Transverse colon (tissue), 4 donors: ENCODE results near the gene CENPS. TPM values are rescaled to one million over a fixed set of nuclear protein-coding genes. Genes with fewer than 3 reads are reported as not detected.
"Not testable (repeated sequence)": the region's sequence is repeated elsewhere in the genome, so short reads cannot be mapped to it uniquely, and the experiment has no call there.

Experiments used
- DNase-seq: peaks from one replicate; pipeline ENCODE4 v3.0.0-alpha.2; 2019
- H3K27ac ChIP-seq, 4 donors: fragments of 200-600 bp; sonication (generic); 2 replicates each; pipeline ENCODE4 v1.5.1; 2016 to 2018; ENCODE audit warnings: inconsistent platforms in 4 of 4
- H3K27me3 ChIP-seq: fragments of 200-600 bp; sonication (generic); 2 replicates; pipeline ENCODE4 v1.5.1; 2017; ENCODE audit warnings: inconsistent platforms
- H3K36me3 ChIP-seq, 4 donors: fragments of 200-600 bp; sonication (generic); 2 replicates each; pipeline ENCODE4 v1.5.1; 2017 to 2019; ENCODE audit warnings: inconsistent platforms in 4 of 4
- H3K4me1 ChIP-seq, 4 donors: fragments of 200-600 bp; sonication (generic); 2 replicates each; pipeline ENCODE4 v1.5.1; 2017 to 2020; ENCODE audit warnings: inconsistent platforms in 4 of 4
- H3K4me3 ChIP-seq, 4 donors: fragments of 200-600 bp; sonication (generic); 1 replicate in 1 of 4; 2 replicates in 3 of 4; pipeline versions ENCODE4 v1.5.1 to v1.6.1; 2017 to 2019; ENCODE audit warnings: inconsistent platforms in 4 of 4
- H3K9me3 ChIP-seq, 2 donors: fragments of 200-600 bp; sonication (generic); 2 replicates each; pipeline ENCODE4 v1.5.1; 2017 to 2019; ENCODE audit warnings: inconsistent platforms in 2 of 2
- EP300 ChIP-seq: sonication (generic); formaldehyde crosslinking; IDR thresholded peaks from one replicate; pipeline ENCODE4 v1.6.1; 2017; ENCODE audit warnings: antibody characterized with exemption, low read depth
- POLR2A ChIP-seq: fragments of 450-650 bp; IDR thresholded peaks from one replicate; pipeline ENCODE4 v1.6.1; 2016; ENCODE audit warnings: antibody characterized with exemption, mild to moderate bottlenecking, moderate library complexity
- POLR2AphosphoS5 ChIP-seq, 3 donors: sonication (generic); formaldehyde crosslinking; IDR thresholded peaks; one replicate each; pipeline ENCODE4 v1.6.1; 2016; ENCODE audit warnings: antibody characterized with exemption in 3 of 3
- WGBS, 2 donors: methylation state at CpG; one replicate each; pipeline ENCODE4 v1.1.5; 2018; ENCODE audit warnings: low coverage in 1 of 2; 5-methylcytosine and 5-hydroxymethylcytosine counted together
- in situ Hi-C, 4 donors: fragments of 200-750 bp; cut with MboI; loops; one replicate each; pipeline versions ENCODE4 v1.15.0 to v1.15.1; 2017; ENCODE audit warnings: low sequenced_read_pairs in 3 of 4, low pct_ligation_motif_present in 1 of 4, low pct_unique_long_range_greater_than_20kb in 1 of 4
- intact Hi-C: fragments of 100-400 bp; cut with DNase I; formaldehyde crosslinking; loops from one replicate; pipeline ENCODE4 v1.15.1; 2023; ENCODE audit warnings: low total_unique reads
- total RNA-seq, 4 donors: library from RNA; depleted of rRNA; stranded (reverse); fragments of >200 nt; gene quantifications; one replicate each; pipeline ENCODE4 v1.1.0, GENCODE V29; 2016
- TF ChIP-seq, protein P1 (sequence below), 5 experiments: fragments of 200-600 bp in 3 of 5; fragments of 450-650 bp in 2 of 5; sonication (generic) in 3 of 5; IDR thresholded peaks; 1 replicate in 2 of 5; 2 replicates in 3 of 5; pipeline ENCODE4 v1.5.1; 2016 to 2017; ENCODE audit warnings: antibody characterized with exemption in 5 of 5, inconsistent platforms in 3 of 5, mild to moderate bottlenecking in 2 of 5, moderate library complexity in 1 of 5

The CENPS gene
- total RNA-seq, 4 donors from 2014 or later: 6.8 to 8.2 TPM; not detected in 2

DNA sequence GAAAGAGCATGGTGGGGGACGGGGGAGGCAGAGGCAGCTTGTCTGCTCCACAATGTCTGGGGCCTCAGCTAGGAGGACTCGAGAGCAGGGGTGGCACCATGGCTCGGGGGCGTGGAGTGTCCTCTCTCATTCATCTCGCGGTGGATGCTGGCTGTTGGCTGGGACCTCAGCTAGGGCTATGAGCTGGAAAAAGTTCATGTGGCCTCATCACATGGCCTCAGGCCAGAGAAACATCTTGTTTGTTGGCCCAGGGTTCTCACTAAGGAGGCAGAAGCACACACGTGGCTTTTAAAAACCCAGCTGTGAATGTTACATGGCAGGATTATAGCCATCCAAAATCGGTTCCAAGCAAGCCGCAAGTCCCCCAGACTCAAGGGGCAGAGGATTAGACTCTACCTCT, 6.2 kb upstream of the CENPS start:
- WGBS, 2 donors: 70% methylated on average over 9 of the region's 9 CpGs; no CpG with 5 or more reads in 1 of the 2 donors
- Histone ChIP-seq H3K4me1 (no peaks in the 10 kb centered on the region), H3K27ac (no peak overlapping the region), H3K27me3 (no peaks in the 10 kb centered on the region), H3K36me3 (peaks cover 0 to 12% (median 5%) of the 10 kb centered on the region in 4 donors), H3K9me3 (no peaks in the 10 kb centered on the region), H3K4me3 (no peak overlapping the region)
- TF ChIP-seq EP300: no peak
- TF ChIP-seq POLR2AphosphoS5 (IDR thresholded peaks at IDR 0.05): no peak
- no peak for TF ChIP-seq POLR2A
- DNase-seq: peak; percentile 13
- intact Hi-C loops: no loop called here
- in situ Hi-C loops: loop anchor here in 1 of 4 donors (10.0 kb wide), 1 partner anchor 49 kb away; no protein-coding TSS in a partner anchor

DNA sequence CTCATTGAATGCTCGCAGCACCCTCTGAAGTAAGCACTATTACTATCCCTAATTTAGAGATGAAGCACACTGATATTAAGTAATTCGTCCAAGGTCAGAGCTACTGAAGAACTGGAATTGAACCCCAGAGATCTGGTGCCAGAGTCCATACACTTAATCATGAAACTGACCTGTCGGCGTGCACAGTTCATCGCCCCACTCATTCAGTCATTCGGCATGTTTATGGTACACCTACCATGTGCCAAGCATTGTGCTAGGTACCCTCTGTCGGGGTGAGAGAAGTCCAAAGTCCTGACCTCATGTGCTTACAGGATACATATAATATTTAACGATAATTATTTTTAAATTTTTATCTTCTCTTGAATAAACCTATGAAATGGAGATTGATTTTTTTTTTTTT, 5.6 kb upstream of the CENPS start:
- TF ChIP-seq EP300: no peak
- no peak for TF ChIP-seq POLR2AphosphoS5 (IDR thresholded peaks at IDR 0.05)
- TF ChIP-seq, protein P1, sequence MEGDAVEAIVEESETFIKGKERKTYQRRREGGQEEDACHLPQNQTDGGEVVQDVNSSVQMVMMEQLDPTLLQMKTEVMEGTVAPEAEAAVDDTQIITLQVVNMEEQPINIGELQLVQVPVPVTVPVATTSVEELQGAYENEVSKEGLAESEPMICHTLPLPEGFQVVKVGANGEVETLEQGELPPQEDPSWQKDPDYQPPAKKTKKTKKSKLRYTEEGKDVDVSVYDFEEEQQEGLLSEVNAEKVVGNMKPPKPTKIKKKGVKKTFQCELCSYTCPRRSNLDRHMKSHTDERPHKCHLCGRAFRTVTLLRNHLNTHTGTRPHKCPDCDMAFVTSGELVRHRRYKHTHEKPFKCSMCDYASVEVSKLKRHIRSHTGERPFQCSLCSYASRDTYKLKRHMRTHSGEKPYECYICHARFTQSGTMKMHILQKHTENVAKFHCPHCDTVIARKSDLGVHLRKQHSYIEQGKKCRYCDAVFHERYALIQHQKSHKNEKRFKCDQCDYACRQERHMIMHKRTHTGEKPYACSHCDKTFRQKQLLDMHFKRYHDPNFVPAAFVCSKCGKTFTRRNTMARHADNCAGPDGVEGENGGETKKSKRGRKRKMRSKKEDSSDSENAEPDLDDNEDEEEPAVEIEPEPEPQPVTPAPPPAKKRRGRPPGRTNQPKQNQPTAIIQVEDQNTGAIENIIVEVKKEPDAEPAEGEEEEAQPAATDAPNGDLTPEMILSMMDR (IDR thresholded peaks at IDR 0.05): no peak
- TF ChIP-seq POLR2A: no peak
- DNase-seq: no peak
- intact Hi-C loops (loop anchor here (5.0 kb wide), 1 partner anchor 47 kb away; no protein-coding TSS in a partner anchor), in situ Hi-C loops (loop anchor here in 1 of 4 donors (10.0 kb wide), 1 partner anchor 50 kb away; no protein-coding TSS in a partner anchor)
- H3K4me3 ChIP-seq: no peak overlapping the region
- H3K27ac ChIP-seq: no peak overlapping the region
- H3K36me3 ChIP-seq: peaks cover 0 to 5% (median 2%) of the 10 kb centered on the region in 4 donors
- 58 to 88% methylated on average over 2 to 8 of the region's 8 CpGs for WGBS, 2 donors
- peaks cover 0 to 3% (median under 1%) of the 10 kb centered on the region in 4 donors for H3K4me1 ChIP-seq
- no peaks in the 10 kb centered on the region for H3K27me3 ChIP-seq
- no peaks in the 10 kb centered on the region for H3K9me3 ChIP-seq

DNA sequence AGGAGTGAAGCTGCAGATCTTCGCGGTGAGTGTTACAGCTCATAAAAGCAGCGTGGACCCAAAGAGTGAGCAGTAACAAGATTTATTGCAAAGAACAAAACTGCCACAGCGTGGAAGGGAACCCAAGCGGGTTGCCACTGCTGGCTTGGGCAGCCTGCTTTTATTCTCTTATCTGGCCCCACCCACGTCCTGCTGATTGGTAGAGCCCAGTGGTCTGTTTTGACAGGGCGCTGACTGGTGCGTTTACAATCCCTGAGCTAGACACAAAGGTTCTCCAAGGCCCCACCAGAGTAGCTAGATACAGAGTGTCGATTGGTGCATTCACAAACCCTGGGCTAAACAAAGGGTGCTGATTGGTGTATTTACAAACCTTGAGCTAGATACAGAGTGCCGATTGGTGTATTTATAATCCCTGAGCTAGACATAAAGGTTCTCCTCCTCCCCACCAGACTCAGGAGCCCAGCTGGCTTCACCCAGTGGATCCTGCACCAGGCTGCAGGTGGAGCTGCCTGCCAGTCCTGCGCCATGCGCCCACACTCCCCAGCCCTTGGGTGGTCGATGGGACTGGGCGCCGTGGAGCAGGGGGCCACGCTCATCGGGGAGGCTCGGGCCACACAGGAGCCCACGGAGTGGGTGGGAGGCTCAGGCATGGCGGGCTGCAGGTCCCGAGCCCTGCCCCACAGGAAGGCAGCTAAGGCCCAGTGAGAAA, 4.3 kb upstream of the CENPS start:
- not testable (repeated sequence) for DNase-seq, H3K4me3 ChIP-seq, H3K4me1 ChIP-seq, H3K27ac ChIP-seq, H3K36me3 ChIP-seq, H3K9me3 ChIP-seq, H3K27me3 ChIP-seq
- peak; percentile 15 for TF ChIP-seq POLR2A
- TF ChIP-seq POLR2AphosphoS5 (IDR thresholded peaks at IDR 0.05): peak in 1 of 3 donors; percentile 12
- intact Hi-C loops (loop anchor here (5.0 kb wide), 1 partner anchor 49 kb away; no protein-coding TSS in a partner anchor), in situ Hi-C loops (loop anchor here in 1 of 4 donors (10.0 kb wide), 1 partner anchor 51 kb away; no protein-coding TSS in a partner anchor)
- 70% methylated on average over 14 of the region's 21 CpGs; no CpG with 5 or more reads in 1 of the 2 donors for WGBS, 2 donors

DNA sequence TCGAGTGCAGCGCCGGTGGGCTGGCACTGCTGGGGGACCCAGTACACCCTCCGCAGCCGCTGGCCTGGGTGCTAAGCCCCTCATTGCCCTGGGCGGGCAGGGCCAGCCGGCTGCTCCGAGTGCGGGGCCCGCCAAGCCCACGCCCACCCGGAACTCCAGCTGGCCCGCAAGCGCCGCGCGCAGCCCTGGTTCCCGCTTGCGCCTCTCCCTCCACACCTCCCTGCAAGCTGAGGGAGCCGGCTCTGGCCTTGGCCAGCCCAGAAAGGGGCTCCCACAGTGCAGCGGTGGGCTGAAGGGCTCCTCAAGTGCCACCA, 3.7 kb upstream of the CENPS start:
- intact Hi-C loops: loop anchor here (5.0 kb wide), 1 partner anchor 49 kb away; no protein-coding TSS in a partner anchor

DNA sequence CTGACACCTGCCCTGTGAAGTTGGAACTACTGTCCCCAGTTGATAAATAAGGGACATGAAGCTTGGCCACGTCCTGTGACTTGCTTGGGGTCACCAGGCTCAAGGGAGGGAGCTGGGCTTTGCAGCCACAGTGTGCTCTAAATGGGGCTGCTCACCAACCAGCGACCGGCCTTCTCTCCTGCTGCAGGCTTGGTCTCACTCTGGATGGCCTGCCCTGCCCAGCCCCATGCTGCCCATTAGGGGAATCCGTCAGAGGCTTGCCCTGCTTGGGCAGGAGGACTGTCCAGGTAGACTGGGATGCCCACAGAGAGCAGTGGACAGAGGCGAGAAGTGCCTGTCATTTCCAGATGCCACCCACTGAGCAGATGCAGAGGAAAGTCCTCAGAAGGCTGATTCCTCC, 1.2 kb upstream of the CENPS start:
- Histone ChIP-seq H3K27me3 (no peaks in the 10 kb centered on the region), H3K9me3 (no peaks in the 10 kb centered on the region), H3K27ac (no peak overlapping the region), H3K4me3 (no peak overlapping the region), H3K36me3 (no peaks in the 10 kb centered on the region), H3K4me1 (peaks cover 0 to 19% (median 14%) of the 10 kb centered on the region in 4 donors)
- 80 to 92% methylated on average over 1 to 5 of the region's 5 CpGs for WGBS, 2 donors
- in situ Hi-C loops: loop anchor here in 1 of 4 donors (10.0 kb wide), 1 partner anchor 54 kb away; no protein-coding TSS in a partner anchor
- no peak for DNase-seq
- intact Hi-C loops: loop anchor here (5.0 kb wide), 1 partner anchor 52 kb away; no protein-coding TSS in a partner anchor
- no peak for TF ChIP-seq EP300
- no peak for TF ChIP-seq POLR2AphosphoS5 (IDR thresholded peaks at IDR 0.05)
- TF ChIP-seq, protein P1 (IDR thresholded peaks at IDR 0.05): no peak
- TF ChIP-seq POLR2A: no peak

More for the DNA sequence above, 3.7 kb upstream of the CENPS start:
- H3K4me3 ChIP-seq, H3K27ac ChIP-seq, H3K36me3 ChIP-seq, H3K27me3 ChIP-seq, H3K9me3 ChIP-seq, DNase-seq: not testable (repeated sequence)
- H3K4me1 ChIP-seq: peaks cover 0 to 13% (median 10%) of the 10 kb centered on the region in 4 donors
- WGBS, 2 donors: 92% methylated on average over 4 of the region's 21 CpGs; no CpG with 5 or more reads in 1 of the 2 donors
- in situ Hi-C loops: loop anchor here in 1 of 4 donors (10.0 kb wide), 1 partner anchor 52 kb away; no protein-coding TSS in a partner anchor
